ENCODE data around the gene TMEM169.

The TMEM169 gene

GRCh38 chr2:216144372-216144771 lies 62.7 kb downstream of the TMEM169 start:
- no peak for DNase-seq
- intact Hi-C loops (cut with DNase I; ENCODE audit: low total_unique reads) = no loop called here
- no peak overlapping the region for H3K27ac ChIP-seq
- H3K9me3 ChIP-seq = no peaks in the 10 kb centered on the region
- H3K27me3 ChIP-seq = no peaks in the 10 kb centered on the region
- H3K36me3 ChIP-seq = peaks cover 59 to 100% (median 81%) of the 10 kb centered on the region in 3 donors
- TF ChIP-seq, protein P1, sequence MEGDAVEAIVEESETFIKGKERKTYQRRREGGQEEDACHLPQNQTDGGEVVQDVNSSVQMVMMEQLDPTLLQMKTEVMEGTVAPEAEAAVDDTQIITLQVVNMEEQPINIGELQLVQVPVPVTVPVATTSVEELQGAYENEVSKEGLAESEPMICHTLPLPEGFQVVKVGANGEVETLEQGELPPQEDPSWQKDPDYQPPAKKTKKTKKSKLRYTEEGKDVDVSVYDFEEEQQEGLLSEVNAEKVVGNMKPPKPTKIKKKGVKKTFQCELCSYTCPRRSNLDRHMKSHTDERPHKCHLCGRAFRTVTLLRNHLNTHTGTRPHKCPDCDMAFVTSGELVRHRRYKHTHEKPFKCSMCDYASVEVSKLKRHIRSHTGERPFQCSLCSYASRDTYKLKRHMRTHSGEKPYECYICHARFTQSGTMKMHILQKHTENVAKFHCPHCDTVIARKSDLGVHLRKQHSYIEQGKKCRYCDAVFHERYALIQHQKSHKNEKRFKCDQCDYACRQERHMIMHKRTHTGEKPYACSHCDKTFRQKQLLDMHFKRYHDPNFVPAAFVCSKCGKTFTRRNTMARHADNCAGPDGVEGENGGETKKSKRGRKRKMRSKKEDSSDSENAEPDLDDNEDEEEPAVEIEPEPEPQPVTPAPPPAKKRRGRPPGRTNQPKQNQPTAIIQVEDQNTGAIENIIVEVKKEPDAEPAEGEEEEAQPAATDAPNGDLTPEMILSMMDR (IDR thresholded peaks at IDR 0.05) = no peak
- H3K4me1 ChIP-seq = no peaks in the 10 kb centered on the region
- H3K4me3 ChIP-seq = no peak overlapping the region

DNA sequence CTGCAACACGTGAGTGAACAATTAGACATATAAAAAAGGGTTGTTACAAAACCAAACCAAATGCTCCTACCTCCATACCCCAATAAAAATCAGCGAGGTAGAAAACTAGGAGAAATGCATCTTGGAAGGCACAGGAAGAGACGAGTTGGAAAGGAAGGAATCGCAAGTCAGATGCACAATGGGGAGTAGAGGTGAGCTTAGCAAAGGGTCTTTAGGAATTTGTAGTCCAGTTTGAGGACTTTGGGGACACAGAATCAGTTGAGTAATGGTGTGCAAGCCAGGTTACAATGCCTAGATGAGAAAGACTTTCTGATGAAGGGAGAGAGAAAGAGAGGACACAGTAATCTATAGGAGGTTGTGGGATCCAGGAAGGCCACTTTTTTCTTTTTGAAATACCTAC lies 63.1 kb downstream of the TMEM169 start:
- TF ChIP-seq, protein P1 (IDR thresholded peaks at IDR 0.05) = no peak
- intact Hi-C loops (cut with DNase I; ENCODE audit: low total_unique reads) = no loop called here
- DNase-seq = no peak
- H3K27ac ChIP-seq = no peak overlapping the region
- no peak overlapping the region for H3K4me3 ChIP-seq
- H3K9me3 ChIP-seq = no peaks in the 10 kb centered on the region
- no peaks in the 10 kb centered on the region for H3K4me1 ChIP-seq
- peaks cover 58 to 100% (median 82%) of the 10 kb centered on the region in 3 donors for H3K36me3 ChIP-seq
- no peaks in the 10 kb centered on the region for H3K27me3 ChIP-seq

GRCh38 chr2:216146573-216146972 lies 64.9 kb downstream of the TMEM169 start:
- Histone ChIP-seq H3K27ac (no peak overlapping the region), H3K9me3 (no peaks in the 10 kb centered on the region), H3K4me3 (no peak overlapping the region), H3K36me3 (peaks cover 65 to 100% (median 86%) of the 10 kb centered on the region in 3 donors), H3K4me1 (no peaks in the 10 kb centered on the region), H3K27me3 (no peaks in the 10 kb centered on the region)
- TF ChIP-seq, protein P1 (IDR thresholded peaks at IDR 0.05) = no peak
- intact Hi-C loops (cut with DNase I; ENCODE audit: low total_unique reads) = no loop called here
- DNase-seq = no peak

- no peaks in the 10 kb centered on the region for H3K9me3 ChIP-seq
- no peaks in the 10 kb centered on the region for H3K4me1 ChIP-seq
- H3K36me3 ChIP-seq = peaks cover 63 to 100% (median 86%) of the 10 kb centered on the region in 3 donors
- no peak overlapping the region for H3K27ac ChIP-seq
- TF ChIP-seq, protein P1 (IDR thresholded peaks at IDR 0.05) = no peak
- no peak for DNase-seq
- intact Hi-C loops (cut with DNase I; ENCODE audit: low total_unique reads) = no loop called here
- H3K4me3 ChIP-seq = no peak overlapping the region
- H3K27me3 ChIP-seq = no peaks in the 10 kb centered on the region
Measured at GRCh38 chr2:216147172-216148131, 65.7 kb downstream of the TMEM169 start.

GRCh38 chr2:216148983-216149382 lies 67.3 kb downstream of the TMEM169 start:
- no peak overlapping the region for H3K27ac ChIP-seq
- H3K4me1 ChIP-seq = no peaks in the 10 kb centered on the region
- TF ChIP-seq, protein P1 (IDR thresholded peaks at IDR 0.05) = no peak
- no peak for DNase-seq
- peaks cover 61 to 100% (median 88%) of the 10 kb centered on the region in 3 donors for H3K36me3 ChIP-seq
- intact Hi-C loops (cut with DNase I; ENCODE audit: low total_unique reads) = no loop called here
- no peak overlapping the region for H3K4me3 ChIP-seq
- no peaks in the 10 kb centered on the region for H3K27me3 ChIP-seq
- no peaks in the 10 kb centered on the region for H3K9me3 ChIP-seq
